ENCODE measurements around the gene NRROS.
"Not testable (repeated sequence)": the region's sequence is repeated elsewhere in the genome, so short reads cannot be mapped to it uniquely, and the experiment has no call there.

The NRROS gene

DNA sequence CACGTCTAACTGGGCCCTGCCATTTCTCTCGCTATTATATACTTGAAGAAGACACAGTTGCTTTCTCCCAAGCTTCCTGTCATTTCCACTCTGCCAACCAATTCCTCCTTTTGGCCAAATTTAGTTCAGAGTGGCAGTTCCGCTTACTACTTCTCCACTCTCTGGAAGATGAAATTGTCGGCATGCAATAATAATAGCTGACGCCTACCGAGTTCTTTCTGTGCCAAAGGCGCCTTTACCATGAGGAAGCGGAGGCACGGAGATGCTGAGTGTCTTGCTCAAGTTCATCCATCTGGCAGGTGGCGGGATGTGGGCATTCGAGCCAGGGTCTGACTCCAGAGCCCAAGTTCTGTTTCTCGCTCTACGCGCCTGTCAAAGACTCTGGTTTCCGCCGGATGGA, 14.6 kb upstream of the NRROS start:
- DNase-seq (ENCODE audit: low read depth in 2 of 2) = no peak

GRCh38 chr3:196625331-196625730, 14.2 kb upstream of the NRROS start:
- DNase-seq (ENCODE audit: low read depth in 2 of 2) = no peak

DNA sequence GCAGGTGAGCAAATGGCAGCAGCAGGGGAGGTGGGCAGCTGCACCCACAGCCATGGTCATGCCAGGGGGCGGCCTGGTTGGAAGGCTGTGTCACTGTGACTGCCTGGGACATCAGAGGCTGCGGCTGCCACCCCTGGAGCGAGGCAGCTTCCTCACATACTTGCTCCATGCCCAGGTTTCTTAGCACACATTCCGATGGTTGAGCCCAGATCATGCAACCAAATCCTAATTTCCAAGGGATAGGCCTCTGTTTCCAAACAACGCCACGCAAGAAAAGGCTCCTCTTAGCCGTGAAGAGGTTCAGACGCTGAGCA, 11.6 kb upstream of the NRROS start:
- no peak for DNase-seq (ENCODE audit: low read depth in 2 of 2)

- DNase-seq (ENCODE audit: low read depth in 2 of 2) = no peak
Observed at GRCh38 chr3:196629228-196629627, 10.3 kb upstream of the NRROS start.

- no peak for DNase-seq (ENCODE audit: low read depth in 2 of 2)
Observed at GRCh38 chr3:196631682-196632045, 7.8 kb upstream of the NRROS start.

- peak; percentile 37 to 44 for DNase-seq (ENCODE audit: low read depth in 2 of 2)
Observed at GRCh38 chr3:196632046-196632751, 7.3 kb upstream of the NRROS start.

DNA sequence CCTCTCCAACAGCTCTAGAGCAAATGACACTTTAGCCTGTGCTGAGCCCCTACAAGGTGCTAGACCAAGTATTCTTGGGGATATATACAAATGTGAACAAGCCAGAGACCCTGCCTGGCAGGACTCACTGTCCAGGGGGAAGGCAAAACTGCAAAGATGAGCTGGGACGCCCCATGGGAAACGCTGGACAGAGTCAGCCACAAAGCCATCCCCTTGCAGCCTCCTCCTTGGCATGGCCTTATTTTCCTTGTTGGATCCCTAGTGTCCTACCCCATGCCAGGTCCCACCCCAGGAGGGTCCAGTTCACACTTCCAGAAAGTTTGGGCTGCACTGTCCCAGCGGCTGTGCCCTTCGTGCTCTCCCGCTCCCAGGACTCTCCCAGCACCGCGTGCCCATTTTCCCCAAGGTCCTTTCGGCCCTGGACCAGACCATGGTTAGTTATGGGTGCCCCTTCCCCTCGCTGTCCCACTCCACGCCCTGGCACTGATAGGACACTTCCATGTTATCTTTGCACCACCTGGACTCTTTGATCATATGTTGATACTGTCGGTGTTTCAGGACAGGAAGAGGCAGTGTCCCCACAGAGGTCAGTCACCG, 5.8 kb upstream of the NRROS start:
- no peak for DNase-seq (ENCODE audit: low read depth in 2 of 2)

DNA sequence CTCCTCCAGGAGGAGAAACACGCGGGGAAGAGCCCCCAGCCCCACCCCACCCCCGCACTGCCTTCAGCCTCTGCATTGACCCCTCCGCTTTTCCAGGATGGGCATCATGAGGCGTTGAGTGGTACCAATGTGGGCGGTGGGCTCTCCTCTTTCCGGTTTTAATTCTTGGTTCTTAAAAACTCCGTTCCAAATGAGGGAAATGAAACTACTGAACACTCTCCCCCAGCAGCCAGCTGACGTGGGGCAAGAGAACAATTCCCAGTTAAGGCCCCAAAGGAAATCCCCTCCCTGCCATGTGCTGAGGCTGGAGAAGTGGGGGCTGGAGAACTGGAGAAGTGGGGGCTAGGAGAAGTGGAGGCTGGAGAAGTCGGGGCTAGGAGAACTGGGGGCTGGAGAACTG, 5.3 kb upstream of the NRROS start:
- no peak for DNase-seq (ENCODE audit: low read depth in 2 of 2)

DNA sequence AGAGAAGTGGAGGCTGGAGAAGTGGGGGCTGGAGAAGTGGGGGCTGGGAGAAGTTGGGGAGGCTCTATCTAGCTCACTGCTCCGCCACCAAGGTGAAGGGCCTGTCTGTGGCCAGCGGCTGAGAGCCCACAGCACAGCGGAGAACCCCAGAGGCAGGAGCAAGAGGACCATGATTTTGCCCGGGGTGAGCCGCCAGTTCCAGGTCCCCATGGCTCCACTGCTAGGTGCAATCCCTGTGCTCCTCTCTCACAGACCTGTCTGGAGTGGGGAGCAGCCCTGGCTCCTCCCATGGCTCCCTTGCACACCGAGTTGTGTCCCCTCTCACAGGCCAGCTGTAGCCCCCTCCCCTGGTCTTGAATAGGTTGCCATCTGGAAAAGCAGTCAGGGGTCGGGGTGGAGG, 4.7 kb upstream of the NRROS start:
- no peak for DNase-seq (ENCODE audit: low read depth in 2 of 2)

GRCh38 chr3:196636369-196637349, 2.8 kb upstream of the NRROS start:
- DNase-seq (ENCODE audit: low read depth in 2 of 2) = no peak

DNA sequence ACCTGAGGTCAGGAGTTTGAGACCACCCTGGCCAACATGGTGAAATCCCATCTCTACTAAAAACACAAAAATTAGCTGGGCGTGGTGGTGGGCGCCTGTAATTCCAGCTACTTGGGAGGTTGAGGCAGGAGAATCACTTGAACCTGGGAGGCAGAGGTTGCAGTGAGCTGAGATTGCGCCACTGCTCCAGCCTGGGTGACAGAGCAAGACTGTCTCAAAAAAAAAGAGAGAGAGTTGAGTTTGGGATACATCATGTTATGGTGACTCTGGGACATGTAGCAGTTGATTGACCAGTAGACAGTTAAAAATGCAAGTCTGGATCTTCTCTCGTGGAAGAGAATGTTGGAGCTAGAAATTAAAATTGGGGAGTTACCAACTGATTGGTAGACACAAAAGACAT, 1.6 kb upstream of the NRROS start:
- DNase-seq (ENCODE audit: low read depth in 2 of 2) = not testable (repeated sequence)

DNA sequence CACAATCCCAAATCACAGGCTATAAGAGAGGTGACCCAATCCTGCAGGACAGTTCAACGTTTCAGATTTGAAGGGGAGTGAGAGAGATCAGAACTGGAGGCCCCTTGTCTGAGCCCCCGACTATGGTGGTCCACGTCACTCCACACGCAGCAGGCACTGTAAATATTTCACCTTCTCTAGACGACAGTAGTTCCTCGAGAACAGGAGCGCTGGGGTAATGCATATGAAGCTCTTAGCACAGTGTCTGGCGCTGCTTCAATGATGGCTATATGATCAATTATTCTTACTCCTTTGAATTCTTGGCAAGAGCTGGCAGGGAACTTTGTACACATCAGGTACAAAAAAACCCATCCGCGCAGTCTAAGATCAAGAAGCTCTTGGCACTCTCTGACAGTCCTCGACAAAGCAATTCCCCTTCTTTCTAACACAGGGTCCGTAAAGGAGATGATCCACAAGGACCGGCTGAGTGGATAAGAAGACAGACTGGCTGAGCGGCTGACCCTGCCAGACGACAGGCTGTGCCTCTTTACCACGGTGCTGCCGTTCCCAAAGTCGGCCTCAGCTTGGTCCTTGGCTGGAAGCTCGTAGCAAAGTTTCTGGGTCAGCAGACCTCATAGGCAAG, 522 bp upstream of the NRROS start:
- DNase-seq (ENCODE audit: low read depth in 2 of 2) = no peak

DNA sequence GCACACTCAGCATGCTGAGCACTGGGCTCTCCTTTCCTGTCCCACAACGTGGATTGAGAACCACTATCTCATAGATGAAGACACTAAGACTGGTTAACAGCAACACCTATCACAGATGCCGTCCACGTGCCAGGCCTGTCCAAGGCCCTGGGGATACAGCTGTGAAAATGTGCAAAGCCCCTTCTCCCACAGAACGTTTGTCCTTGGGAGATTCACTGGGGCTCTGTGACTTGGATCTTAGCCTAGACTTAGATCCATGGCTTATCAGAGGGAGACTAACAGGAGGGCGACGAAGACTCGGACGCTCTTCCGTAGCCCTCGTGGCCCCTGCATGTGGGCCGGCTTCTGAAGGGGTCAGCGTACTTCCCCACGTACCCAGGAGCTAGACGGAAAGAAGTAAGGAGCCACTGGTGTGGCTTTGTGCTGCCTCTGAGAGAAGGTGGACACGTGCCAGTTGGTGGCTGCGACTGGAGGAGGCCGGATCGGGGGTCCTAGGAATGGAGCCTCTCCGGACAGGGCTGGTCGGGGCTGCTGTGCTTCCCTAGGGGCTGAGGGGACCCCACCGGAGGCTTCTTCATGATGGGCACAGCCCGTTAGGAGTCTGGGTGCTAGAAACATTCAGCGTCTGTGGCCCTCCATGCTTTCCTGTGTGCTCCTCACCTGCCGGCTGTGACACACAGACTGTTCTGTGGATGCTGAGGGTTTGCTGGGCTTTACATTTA, 964 bp downstream of the NRROS start:
- DNase-seq (ENCODE audit: low read depth in 2 of 2) = no peak

- no peak for DNase-seq (ENCODE audit: low read depth in 2 of 2)
Observed at GRCh38 chr3:196641333-196642054, 2.0 kb downstream of the NRROS start.

DNA sequence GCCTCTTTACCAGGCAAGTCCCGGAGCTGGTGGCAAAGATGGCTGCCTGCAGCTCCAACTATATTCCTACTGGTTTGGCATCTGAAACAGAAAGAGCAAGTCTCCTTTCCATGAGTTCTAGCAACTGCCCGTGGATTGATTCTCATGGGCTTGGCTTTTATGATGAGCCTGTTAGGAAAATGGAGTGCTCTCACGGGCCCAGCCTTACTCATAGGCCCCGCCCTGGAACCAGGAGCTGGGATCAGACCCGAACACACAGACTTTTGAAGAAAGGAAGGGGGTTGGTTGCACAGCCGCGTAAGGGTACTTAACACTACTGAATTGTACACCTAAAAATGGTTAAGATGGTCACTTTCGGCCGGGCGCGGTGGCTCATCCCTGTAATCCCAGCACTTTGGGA, 2.9 kb downstream of the NRROS start:
- no peak for DNase-seq (ENCODE audit: low read depth in 2 of 2)

GRCh38 chr3:196643201-196643749, 3.8 kb downstream of the NRROS start:
- DNase-seq (ENCODE audit: low read depth in 2 of 2) = no peak

DNA sequence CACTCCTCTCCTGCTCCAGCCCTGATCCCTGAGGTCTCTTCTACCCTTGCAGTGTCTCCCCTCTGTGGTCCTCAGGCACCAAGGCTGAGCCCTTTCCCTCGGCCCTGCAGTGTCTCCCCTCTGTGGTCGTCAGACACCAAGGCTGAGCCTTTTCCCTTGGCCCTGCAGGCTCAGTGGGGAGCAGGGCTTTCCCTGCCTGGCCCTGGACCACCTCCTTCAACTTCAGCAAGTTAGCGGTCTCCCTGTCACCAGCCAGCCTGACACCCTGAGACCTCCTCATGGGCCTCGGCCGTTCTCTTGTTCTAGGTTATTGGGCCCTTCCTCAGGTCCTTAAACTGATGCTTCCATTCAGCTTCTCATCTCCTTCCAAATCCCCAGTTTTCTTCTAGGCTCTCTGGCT, 4.3 kb downstream of the NRROS start:
- DNase-seq (ENCODE audit: low read depth in 2 of 2) = no peak

DNA sequence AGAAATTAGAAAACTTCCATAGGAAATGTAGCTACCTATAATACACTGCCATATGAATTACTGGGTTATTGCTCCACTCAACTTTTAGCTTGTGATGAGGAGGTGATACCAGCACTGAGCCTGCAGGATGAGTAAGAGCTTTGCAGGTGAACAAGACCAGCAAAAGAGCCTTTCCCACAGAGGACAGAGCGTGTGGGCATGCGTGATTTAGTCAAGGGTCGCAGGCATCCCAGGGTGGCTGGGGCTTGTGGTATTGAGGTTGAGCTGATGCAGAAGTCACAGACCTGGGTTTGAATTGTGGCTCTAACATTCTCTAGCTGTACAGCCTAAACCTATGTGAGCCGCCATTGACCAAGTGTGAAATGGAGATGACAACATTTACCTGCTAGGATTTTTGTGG, 5.6 kb downstream of the NRROS start:
- DNase-seq (ENCODE audit: low read depth in 2 of 2) = no peak

GRCh38 chr3:196645897-196646665, 6.6 kb downstream of the NRROS start:
- DNase-seq (ENCODE audit: low read depth in 2 of 2) = no peak

DNA sequence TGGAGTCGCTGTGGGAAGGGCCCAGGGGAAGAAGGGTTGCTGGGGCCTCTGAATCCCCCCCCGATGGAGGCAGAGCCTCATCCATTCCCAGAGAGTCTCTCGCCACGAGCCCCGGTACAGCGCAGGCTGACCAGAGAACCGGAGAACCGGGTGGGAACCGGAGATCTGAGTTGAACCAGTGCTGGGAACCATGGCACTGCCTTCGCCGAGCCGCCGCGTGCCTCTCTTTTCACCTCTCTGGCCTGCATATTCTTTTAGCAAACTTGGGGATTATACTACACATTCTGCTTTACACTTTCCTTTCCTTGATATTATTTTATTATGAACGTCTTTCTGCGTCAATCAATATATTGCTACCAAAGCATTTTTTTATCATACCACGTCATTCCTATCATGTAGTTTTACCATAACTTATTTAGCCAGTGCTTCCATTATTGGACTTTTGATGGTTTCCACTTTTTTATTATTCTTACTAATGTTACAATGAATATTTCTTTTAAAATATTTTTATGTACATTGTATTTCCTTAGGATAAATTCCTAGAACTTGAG, 7.2 kb downstream of the NRROS start:
- DNase-seq (ENCODE audit: low read depth in 2 of 2) = no peak
